ENCODE results near the gene BFSP1.

Gene BFSP1

DNA sequence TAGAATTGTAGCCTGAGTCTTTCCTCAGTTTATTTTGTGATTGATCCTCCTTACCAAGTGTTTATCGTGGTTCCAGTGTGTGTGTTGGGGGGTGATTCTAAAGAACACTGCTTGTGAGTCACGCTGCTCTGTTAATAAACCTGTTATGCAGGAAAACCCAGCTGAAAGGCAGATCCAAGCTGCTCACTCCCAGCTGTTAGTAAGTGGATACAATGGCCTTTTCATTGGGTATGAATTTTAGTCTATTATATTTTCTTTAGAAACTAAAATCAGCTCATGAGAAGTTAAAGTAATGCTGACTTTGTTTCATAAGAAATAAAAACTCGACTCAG lies 26.5 kb upstream of the BFSP1 start:
- no peak for DNase-seq (ENCODE audit: low read depth)

DNA sequence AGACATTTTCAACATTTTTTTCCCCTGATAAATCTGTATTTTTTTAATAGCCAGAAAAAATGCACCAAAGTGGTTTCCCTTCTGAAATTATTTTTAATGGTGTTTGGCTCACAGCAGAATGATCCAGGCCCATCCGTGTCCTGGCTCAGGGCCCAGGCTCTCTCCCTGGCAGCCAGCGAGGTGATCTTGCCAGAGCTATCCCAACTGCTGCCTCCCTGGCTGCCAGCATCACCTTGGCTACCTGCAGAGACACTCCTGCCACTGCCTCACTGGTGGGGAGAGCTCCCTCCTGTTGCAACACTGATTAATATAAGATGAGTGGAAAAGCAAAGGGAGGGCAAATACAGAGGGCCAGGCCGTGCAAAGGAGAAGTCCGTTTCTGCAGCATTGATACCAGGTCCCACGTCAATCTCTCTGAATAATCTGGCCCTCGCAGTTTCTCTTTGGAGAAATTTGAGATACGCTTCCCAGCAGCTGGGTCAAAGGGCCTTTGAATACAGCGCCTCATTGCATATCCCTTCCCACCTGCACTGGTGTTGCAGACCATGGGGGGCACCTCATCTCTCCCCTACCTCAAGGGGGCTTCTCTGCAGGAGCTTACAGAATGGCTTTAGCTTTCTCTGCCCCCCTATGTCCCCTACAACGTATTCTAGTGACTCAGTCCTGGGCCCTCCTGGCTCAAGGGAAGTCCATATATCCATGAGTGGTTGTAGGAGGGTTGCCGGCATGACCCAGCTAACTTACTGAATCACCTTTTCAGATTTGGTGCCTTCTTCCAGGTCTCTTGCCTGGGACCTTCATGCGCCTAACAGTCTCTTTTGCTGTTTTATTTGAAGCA lies 25.9 kb upstream of the BFSP1 start:
- DNase-seq (ENCODE audit: low read depth) = no peak

DNA sequence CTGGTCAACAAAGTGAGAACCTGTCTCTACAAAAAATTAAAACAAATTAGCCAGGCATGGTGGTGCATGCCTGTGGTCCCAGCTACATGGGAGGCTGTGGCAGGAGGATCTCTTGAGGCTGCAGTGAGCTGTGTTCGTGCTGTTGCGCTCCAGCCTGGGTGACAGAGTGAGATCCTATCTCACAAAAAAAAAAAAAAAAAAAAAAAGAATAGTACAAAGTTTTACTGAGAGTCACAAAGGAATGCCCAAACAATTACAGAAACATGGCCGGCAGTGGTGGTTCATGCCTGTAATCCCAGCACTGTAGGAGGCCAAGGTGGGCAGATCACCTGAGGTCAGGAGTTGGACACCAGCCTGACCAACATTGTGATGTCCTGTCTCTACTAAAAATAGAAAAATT lies 23.9 kb upstream of the BFSP1 start:
- no peak for DNase-seq (ENCODE audit: low read depth)

DNA sequence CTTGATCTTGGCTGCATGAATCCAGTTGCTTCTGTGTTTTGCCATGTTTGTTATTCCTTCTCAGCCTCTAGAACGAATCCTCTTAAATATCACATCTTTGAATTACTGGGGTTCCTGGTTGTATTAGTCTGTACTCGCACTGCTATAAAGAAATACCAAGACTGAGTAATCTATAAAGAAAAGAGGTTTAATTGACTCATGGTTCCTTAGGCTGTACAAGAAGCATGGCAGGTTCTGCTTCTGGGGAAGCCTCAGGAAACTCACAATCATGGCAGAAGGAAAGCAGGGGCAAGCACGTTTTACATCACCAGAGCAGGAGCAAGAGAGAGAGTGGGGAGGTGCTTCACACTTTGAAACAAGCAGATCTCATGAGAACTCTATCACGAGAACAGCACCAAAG lies 18.0 kb upstream of the BFSP1 start:
- DNase-seq (ENCODE audit: low read depth) = no peak

DNA sequence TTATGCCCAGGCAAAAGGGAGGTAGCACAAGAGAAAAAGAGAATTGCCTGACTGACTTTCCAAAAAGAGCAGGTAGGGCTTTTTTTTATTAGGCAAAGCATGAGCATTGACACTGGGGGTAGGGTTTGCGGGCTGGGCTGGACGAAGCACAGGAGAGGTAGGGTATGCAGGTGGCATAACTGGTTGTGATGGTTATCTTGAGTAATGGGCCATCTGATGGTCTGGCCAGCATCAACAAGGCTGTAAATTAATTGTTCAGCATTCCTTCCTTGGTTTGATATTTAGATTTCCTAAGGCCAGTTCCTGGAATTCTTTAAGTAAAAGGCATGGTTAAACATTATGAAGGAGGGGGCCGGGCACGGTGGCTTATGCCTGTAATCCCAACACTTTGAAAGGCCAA lies 13.9 kb upstream of the BFSP1 start:
- no peak for DNase-seq (ENCODE audit: low read depth)

DNA sequence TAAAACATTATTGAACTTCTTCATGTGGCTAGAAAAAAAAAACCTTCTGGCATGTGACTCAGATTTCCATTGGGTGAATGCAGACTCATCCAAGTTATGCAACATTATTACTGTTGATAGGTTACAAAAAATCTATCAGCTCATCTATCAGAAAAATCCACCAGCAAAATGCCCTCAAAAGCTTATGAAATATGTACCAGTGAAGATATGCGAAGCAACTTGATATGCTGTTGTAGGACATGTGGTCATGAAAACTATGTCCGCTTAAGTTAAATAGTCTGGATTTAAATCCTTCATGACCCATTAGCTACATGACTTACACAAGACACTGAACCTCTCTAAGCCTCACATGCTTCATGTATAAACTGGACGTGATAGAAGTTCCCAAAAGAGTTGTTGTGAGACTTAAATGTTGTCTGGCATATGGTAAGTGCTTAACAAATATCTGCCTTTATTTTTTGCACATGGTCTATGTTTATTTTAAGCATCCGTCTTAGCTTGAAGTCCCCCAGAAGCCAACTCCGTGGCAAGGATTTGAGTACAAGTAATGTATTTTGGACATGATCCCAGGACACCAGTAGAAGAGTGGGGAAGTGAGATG lies 12.5 kb upstream of the BFSP1 start:
- DNase-seq (ENCODE audit: low read depth) = no peak

DNA sequence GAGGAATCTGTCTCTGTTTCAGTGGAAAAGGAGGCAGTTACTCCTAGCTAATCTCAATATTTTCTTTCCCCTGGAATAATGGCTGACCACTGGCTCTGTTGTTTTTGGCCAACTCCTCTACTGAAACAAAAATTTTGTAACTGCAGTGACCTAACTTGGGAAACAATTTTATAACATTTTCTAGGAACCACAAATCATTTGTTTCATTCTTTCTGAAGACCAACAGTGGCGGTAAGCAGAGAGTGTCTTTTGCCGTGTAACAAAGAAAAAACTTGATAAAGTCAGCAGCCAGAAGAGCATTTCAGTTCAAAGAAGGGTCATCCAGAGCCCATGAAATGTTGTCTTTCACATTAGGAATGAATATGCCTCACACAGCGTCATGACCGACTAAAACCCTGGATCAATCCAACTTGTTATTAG lies 11.8 kb upstream of the BFSP1 start:
- no peak for DNase-seq (ENCODE audit: low read depth)

DNA sequence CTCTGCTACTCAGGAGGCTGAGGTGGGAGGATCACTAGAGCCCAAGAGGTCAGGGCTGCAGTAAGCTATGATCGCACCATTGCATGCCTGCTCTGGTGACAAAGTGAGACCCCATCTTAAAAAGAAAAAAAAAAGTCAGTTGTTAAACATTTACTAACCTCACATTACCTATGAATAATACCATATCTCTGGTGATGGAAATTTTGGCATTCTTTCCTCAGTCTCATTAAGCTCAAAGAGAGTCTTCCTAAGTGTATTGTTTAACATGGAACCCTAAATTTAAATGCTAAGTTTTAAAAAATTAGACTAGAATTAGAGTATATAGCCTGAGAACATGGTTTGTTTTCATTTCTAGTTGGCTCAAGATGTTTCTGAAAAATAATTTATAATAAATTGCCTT lies 11.3 kb upstream of the BFSP1 start:
- DNase-seq (ENCODE audit: low read depth) = no peak

DNA sequence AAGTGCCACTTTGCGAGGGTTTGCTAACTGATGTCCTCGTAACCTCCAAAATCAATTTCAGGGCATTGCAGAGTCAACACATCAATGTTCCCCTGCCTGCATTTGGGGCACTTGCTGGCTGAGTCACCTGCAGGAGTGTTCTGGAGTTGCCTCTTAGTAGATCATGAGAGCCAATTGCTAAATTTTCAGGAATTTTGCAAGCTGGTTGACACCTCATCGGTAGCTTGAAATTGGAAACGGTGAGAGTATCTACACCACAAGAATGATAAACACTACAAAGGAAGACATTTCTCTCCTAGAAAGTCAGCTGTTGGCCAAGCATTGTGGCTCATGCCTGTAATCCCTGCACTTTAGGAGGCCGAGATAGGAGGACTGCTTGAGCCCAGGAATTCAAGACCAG lies 10.8 kb upstream of the BFSP1 start:
- no peak for DNase-seq (ENCODE audit: low read depth)

DNA sequence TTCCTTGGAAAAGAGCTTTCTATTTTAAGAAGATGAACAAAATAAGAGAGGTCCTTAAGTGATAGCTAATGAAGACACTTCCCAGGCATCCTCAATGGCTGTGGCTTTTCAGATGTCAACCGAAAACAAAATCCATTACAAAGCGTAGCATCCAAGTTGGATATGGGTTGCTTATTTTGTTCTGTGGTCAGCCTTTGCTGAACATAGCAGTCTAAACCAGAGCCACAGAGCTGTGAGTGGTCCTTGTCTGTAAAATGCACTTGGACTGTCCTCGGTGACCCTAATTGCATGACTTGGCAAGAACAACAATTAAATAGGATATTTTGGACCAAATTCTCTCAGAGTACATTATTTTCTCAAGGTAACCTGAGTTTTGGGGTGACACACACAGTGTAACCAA lies 10.4 kb upstream of the BFSP1 start:
- DNase-seq (ENCODE audit: low read depth) = no peak

DNA sequence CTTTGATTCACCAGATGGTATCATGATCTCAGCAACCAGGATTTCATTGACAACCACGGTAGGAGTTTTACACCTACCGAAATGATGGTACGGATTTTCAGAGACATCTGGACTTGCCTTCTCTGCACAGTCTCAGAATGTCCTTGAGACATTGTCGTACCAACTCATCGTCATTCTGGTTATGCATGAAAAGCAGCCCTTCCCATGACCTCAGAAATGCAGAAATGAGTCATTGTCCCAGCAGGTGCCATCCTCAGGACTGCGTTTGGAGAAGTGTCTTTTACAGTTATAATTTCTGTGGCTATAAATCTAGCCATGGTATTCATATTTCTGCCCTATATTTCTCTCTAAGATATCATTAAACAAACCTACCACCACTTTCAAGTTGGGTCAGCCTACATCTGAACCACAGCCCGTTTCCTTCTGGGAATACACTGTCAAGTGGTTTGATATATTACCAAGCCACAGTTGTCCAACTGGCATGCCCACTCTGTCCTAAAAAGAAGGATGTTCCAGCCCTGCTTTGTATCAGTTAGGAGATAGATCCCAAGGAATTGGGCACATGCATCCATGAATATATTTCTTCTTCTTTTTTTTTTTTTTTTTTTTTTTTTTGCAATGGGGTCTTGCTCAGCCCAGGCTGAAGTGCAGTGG lies 7.5 kb upstream of the BFSP1 start:
- no peak for DNase-seq (ENCODE audit: low read depth)

DNA sequence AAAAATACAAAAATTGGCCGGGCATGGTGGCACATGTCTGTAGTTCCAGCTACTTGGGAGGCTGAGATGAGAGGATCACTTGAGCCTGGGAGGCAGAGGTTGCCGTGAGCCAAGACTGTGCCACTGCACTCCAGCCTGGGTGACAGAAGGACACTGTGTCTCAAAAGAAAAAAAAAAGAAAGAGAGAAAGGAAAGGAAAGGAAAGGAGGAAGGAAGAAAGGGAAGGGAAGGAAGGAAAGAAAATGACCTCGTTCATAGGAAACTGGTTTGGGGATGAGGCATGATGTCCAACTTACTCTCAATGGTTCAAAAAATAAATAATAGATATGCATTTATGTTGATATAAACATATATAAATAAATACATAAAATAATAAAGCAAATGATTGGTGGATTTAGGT lies 6.8 kb upstream of the BFSP1 start:
- DNase-seq (ENCODE audit: low read depth) = no peak

DNA sequence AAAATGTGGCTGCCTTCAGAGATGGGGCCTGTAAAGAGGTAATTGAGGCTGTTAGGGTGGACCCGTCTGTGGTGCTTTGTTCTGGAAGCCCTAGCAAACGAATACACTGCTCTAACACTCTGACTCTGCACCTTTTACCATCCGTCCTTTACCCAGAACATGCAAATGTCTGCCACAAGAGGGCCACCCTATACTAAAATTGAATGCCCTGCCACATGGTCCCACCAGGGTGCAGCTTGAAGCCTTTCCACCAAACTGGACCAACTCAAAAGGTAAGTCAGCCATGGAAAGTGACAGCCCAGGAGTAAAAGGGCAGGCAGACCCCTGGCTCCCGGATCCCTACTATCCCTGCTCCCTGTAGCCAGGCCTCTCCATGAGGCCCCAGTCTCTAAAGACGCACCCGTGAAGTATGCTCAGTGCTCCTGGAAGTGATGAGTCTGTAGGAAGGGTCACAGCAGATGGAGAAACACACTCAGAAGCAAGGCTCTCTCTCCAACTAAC lies 5.8 kb upstream of the BFSP1 start:
- DNase-seq (ENCODE audit: low read depth) = peak; percentile 28

DNA sequence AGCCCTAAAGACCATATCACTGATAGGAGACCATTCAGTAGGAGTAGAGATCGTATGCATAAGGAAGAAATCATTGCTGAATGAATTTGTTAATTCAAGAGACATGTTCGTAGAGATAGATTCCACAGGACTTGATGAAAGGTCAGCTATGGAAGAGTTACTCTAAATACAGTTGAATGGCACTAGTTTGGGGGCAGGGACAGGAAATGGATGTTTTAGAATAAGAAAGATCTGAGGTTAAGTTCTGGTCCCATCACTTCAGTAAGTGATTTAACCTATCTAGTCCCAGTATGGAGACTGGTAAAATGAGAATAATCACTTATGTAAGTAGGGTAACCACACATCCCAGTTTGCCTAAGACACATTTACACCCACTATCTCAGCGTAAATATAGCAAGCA lies 2.9 kb upstream of the BFSP1 start:
- no peak for DNase-seq (ENCODE audit: low read depth)

DNA sequence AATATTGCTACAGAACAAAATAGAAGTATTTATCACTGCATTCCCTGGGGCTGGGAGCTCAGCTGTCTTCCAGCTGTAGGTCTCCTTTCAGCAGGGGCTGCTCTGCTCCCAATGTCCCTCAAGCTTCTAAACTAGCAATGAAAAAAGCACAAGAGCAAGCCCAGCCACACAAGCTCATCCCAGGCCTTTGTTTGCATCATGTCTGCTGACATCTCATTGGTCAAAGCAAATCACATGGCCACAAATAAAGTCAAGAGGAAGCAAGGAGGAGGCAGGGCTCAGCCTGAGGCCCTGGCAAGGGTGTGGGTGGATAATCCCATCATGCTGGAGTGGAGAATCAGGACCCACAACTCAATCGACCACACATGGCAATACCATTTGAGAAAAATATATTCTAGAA lies 2.2 kb upstream of the BFSP1 start:
- no peak for DNase-seq (ENCODE audit: low read depth)

DNA sequence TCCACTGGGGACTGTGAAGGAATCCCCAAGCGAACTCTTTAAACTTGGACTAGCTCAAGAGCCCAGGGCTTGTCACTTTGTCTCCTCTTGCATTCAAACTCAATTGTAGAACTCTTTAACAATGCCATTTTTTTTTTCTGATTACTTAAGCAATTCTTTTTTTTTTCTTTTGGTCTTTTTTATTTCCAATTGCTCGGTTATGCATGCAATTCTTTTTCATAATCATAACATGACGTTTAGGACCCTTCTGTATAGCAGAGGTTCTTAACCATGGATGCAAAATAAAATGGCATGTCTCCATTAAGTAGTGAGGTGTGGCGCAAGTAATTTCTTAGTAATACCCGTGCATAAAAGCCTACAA lies 466 bp upstream of the BFSP1 start:
- no peak for DNase-seq (ENCODE audit: low read depth)

DNA sequence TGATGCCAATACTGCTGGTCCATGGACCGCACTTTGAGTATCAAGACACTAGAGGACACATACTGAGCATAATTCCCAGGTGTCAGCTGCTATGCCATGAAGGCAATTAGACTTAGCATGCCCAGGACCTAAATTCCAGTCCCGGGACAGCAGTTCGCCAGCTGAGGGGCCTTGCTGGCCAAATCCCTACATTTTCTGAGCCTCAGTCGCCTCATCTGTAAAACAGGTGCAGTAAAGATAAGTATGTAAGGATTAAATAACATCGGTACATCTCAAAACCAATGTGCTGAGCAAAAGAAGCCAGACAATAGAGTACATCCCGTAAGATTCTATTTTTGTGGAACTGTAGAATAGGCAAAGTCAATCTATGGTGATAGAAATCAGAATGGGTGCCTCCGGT lies 1.0 kb downstream of the BFSP1 start:
- DNase-seq (ENCODE audit: low read depth) = no peak

DNA sequence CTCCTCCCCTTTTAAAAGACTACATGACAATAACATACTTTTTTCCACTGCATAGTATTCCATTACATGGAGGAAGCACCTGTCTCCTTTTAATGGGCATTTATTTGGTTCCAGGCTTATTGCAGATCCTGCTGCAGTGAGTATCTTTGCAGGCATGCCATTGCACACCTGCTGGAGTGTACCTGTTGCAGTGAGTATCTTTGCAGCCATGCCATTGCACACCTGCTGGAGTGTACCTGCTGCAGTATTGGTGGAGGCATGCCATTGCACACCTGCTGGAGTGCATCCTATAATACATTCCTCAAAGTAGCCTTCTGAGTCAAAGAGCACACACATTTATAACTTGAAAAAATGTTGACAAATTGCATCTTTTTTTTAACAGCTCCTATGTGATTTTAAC lies 1.6 kb downstream of the BFSP1 start:
- DNase-seq (ENCODE audit: low read depth) = no peak

DNA sequence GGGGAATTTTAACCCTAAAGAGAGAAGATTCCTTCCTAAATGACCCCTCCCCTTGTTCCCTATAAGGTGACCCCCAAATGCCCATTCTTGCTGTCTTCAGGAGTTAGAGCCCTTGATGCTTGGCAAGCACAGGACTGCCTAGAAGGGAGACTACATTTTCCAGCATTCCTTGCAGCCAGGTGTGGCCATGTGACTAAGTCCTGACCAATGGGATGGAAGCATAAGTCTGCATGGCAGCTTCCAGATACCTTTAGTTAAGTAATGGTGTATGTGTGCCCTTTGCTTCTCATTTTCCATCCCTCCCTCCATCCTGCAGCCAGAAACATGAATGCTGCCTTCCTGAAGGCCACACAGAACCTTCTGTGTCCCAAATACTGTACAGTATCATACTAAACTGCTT lies 5.5 kb downstream of the BFSP1 start:
- DNase-seq (ENCODE audit: low read depth) = no peak

DNA sequence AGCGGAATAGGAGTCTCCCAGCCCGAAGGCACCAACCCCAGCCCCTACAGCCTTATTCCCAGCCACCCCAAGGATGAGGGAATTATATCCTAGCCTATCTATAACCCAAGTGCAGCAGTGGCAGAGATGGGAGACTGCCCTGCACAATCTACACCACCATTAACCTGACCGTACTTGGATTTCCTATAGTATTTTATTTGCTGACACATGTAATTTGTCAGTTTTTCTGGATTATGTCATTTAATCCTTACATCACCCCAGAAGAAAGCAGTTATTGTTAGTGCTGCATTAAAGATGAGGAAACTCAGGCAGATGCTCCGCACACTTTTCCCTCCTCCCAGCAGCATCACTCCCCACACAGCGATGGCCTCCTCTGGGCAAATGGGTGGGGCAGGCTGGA lies 6.0 kb downstream of the BFSP1 start:
- DNase-seq (ENCODE audit: low read depth) = no peak

DNA sequence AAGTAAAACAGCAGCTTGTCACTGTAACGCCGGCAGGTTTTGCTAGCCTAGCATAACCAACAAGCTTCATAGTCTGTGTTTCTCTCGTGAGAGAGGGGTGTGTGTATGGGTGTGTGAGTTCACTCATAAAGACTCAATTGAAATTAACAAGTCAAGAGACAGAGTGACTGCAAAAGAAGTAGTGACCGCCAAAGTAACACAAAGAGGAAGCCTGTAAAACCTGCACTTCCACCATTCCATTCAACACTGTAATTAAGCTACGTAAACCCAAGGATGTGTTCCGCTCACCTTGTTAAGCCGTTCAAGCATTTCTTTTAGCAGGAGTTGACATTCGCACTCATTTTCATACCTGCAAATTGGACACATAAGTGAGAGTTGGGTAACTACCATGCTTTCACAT lies 6.6 kb downstream of the BFSP1 start:
- no peak for DNase-seq (ENCODE audit: low read depth)

DNA sequence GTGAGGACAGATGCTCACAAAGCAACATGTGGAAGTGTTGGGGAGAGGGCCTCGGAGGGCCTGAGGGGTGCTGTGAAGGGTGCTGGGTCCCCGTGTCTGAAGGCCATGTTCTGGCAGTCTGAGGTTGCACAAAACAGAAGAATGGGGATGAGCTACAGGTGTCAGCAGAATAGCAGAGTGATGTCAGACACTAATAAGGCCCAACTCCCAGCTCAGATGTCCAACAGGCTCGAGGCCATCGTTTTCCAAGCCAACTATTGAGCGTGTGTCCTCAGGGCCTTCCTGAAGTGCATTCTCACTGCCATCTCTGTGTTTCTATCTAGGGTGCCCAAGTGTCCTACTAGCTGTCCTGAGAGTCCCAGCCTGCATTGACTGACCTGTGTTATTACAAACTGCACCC lies 7.9 kb downstream of the BFSP1 start:
- no peak for DNase-seq (ENCODE audit: low read depth)

DNA sequence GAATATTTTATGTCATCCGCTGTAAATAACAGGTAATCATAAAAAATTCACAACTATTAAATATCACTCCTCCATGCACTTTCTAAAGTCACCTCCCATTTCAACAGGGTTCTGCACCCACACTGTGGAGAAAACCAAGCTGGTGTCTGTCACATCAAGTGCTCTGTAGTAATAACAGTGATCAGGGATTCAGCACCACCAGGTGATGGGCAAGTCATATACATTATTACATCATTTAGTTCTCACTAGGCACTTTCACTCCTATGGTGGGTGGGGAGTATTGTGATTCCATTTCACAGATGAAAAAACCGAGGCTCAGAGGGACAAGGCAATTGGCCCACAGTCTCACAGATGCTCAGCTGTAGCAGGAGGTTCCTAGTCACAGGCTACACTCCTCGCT lies 8.7 kb downstream of the BFSP1 start:
- DNase-seq (ENCODE audit: low read depth) = no peak

DNA sequence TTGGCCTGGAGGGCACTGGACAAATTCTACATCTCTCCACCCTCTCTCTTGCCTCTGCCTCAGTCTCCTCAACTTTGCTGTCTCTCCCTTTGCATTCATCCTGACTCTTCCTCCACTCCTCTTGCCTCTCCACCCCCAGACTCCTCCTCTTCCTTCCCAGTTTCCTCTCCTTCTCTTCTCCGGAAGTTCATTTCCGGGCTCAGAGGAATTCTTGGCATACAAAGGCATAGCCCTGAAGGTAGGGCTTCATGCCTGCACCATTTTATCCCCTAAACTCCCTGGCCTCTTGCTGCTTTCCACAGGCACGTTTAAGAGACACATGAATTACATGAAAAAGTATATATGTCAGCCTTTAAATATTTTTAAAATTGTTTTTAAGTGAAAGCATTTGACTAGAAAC lies 10.6 kb downstream of the BFSP1 start:
- no peak for DNase-seq (ENCODE audit: low read depth)
